HCT116 (cell line): ENCODE measurements around the gene N4BP2. TPM values are rescaled to one million over a fixed set of nuclear protein-coding genes. Genes with fewer than 3 reads are reported as not detected.

Experiments used
- ATAC-seq: fragments of 200-7000 bp; cut with Tn5 transposase; 2 replicates; pipeline ENCODE4 v1.9.1; 2020; ENCODE audit warnings: mild to moderate bottlenecking, moderate library complexity
- BruUV-seq: library from RNA; stranded (reverse); fragments of 400-500 nt; replicated peaks from 2 replicates; lab custom pipeline; 2021; lab: Mats Ljungman, UMichigan
- CTCF ChIA-PET: fragments of 300-600 bp; sonication (Branson Sonifier 250); formaldehyde crosslinking; loops from one replicate; lab custom pipeline; 2021; ENCODE audit warnings: antibody characterized with exemption; lab: Charles Lee
- POLR2A ChIA-PET: fragments of 300-600, 350-600 bp; sonication (Branson Sonifier 250); formaldehyde crosslinking; loops from one replicate; lab custom pipeline; 2021; ENCODE audit warnings: antibody characterized with exemption; lab: Charles Lee
- RAD21 ChIA-PET, 2 experiments: fragments of 300-600 bp; sonication (Branson Sonifier 250); formaldehyde crosslinking; loops; one replicate each; lab custom pipeline; 2023; ENCODE audit warnings: low total read pairs in 2 of 2; ENCODE audit not compliant: uncharacterized antibody in 2 of 2, unreplicated experiment in 2 of 2, low non-redundant PET in 1 of 2; lab: Charles Lee
- DNase-seq: peaks from one replicate; pipeline ENCODE4 v3.0.0-alpha.2; 2010; ENCODE audit warnings: low read depth, low spot score
- H2AFZ ChIP-seq: fragments of 200-600 bp; shearing (Covaris generic), sonication (generic); 2 replicates; pipeline ENCODE4 v1.6.1; 2017; ENCODE audit warnings: low read depth, mixed run types, mixed read lengths, antibody characterized with exemption, low read length; ENCODE audit not compliant: poor library complexity, severe bottlenecking
- H3K27ac ChIP-seq: 2 replicates; pipeline ENCODE4 v1.5.1; 2012; ENCODE audit warnings: low read depth, low read length
- H3K27me3 ChIP-seq: fragments of 200-600 bp; sonication (generic); 2 replicates; pipeline ENCODE4 v1.6.1; 2016; ENCODE audit warnings: mixed run types, low read length, mixed read lengths; ENCODE audit not compliant: insufficient read depth
- H3K36me3 ChIP-seq, 2 experiments: fragments of 200-500 bp in 1 of 2; fragments of 200-600 bp in 1 of 2; sonication (Bioruptor generic) in 1 of 2; sonication (generic) in 1 of 2; 2 replicates each; pipeline versions ENCODE4 v1.5.1 to v1.6.1; 2014 to 2016; ENCODE audit warnings: low read length in 2 of 2, inconsistent platforms in 1 of 2, mixed read lengths in 1 of 2, mixed run types in 1 of 2; ENCODE audit not compliant: insufficient read depth in 2 of 2, control insufficient read depth in 1 of 2
- H3K4me1 ChIP-seq, 2 experiments: fragments of 200-600 bp in 1 of 2; sonication (generic) in 1 of 2; 2 replicates each; pipeline versions ENCODE4 v1.5.1 to v1.6.1; 2012 to 2017; ENCODE audit warnings: low read length in 2 of 2, inconsistent platforms in 1 of 2, mild to moderate bottlenecking in 1 of 2, mixed read lengths in 1 of 2, mixed run types in 1 of 2, moderate library complexity in 1 of 2; ENCODE audit not compliant: insufficient read depth in 2 of 2, control insufficient read depth in 1 of 2
- H3K4me2 ChIP-seq: fragments of 200-600 bp; sonication (generic); 2 replicates; pipeline ENCODE4 v1.6.1; 2017; ENCODE audit warnings: mixed run types, low read length, mixed read lengths
- H3K4me3 ChIP-seq, 2 experiments: fragments of 200-600 bp in 1 of 2; sonication (generic) in 1 of 2; replicated peaks in 1 of 2; 2 replicates each; pipeline ENCODE4 v1.5.1; 2011 to 2016; ENCODE audit warnings: low read length in 2 of 2, control low read depth in 1 of 2, low read depth in 1 of 2, mild to moderate bottlenecking in 1 of 2, mixed read lengths in 1 of 2, mixed run types in 1 of 2
- H3K79me2 ChIP-seq: fragments of 200-600 bp; sonication (generic); 2 replicates; pipeline ENCODE4 v1.6.1; 2017; ENCODE audit warnings: mild to moderate bottlenecking, mixed run types, low read length, moderate library complexity, mixed read lengths; ENCODE audit not compliant: insufficient read depth
- H3K9ac ChIP-seq: fragments of 200-600 bp; sonication (generic); 2 replicates; pipeline ENCODE4 v1.6.1; 2016; ENCODE audit warnings: low read length, mixed read lengths
- H3K9me2 ChIP-seq: fragments of 200-600 bp; sonication (generic), shearing (Covaris generic); 2 replicates; pipeline ENCODE4 v1.6.1; 2017; ENCODE audit warnings: mixed run types, mild to moderate bottlenecking, moderate library complexity; ENCODE audit not compliant: insufficient read depth
- H3K9me3 ChIP-seq, 2 experiments: fragments of 200-500 bp in 1 of 2; fragments of 200-600 bp in 1 of 2; sonication (Bioruptor generic) in 1 of 2; sonication (generic) in 1 of 2; 2 replicates each; pipeline ENCODE4 v1.6.1; 2014 to 2017; ENCODE audit warnings: low read length in 2 of 2, mixed read lengths in 2 of 2, inconsistent platforms in 1 of 2, low read depth in 1 of 2, mild to moderate bottlenecking in 1 of 2, mixed run types in 1 of 2, moderate library complexity in 1 of 2; ENCODE audit not compliant: control insufficient read depth in 1 of 2, insufficient read depth in 1 of 2
- H4K20me1 ChIP-seq: fragments of 200-600 bp; sonication (generic), shearing (Covaris generic); 2 replicates; pipeline ENCODE4 v1.6.1; 2017; ENCODE audit warnings: mixed run types, mild to moderate bottlenecking, moderate library complexity; ENCODE audit not compliant: insufficient read depth
- CEBPB ChIP-seq: IDR thresholded peaks from 2 replicates; pipeline ENCODE4 v1.6.1; 2012; ENCODE audit warnings: low read depth
- ELF1 ChIP-seq: IDR thresholded peaks from 2 replicates; pipeline ENCODE4 v1.6.1; 2012; ENCODE audit warnings: low read depth, borderline replicate concordance
- EZH2 ChIP-seq: fragments of 200-600 bp; sonication (generic); IDR thresholded peaks from 2 replicates; pipeline ENCODE4 v1.6.1; 2017; ENCODE audit warnings: antibody characterized with exemption, mixed run types
- EZH2phosphoT487 ChIP-seq: fragments of 200-600 bp; IDR thresholded peaks from 2 replicates; pipeline ENCODE4 v1.6.1; 2018; ENCODE audit warnings: antibody characterized with exemption, borderline replicate concordance
- FOSL1 ChIP-seq: IDR thresholded peaks from 2 replicates; pipeline ENCODE4 v1.6.1; 2012; ENCODE audit warnings: low read depth
- JUND ChIP-seq: IDR thresholded peaks from 2 replicates; pipeline ENCODE4 v1.6.1; 2012
- MAX ChIP-seq: IDR thresholded peaks from 2 replicates; pipeline ENCODE4 v1.6.1; 2012
- POLR2A ChIP-seq: IDR thresholded peaks from 2 replicates; pipeline ENCODE4 v1.7.0; 2011; ENCODE audit warnings: borderline replicate concordance; ENCODE audit not compliant: insufficient read depth, insufficient read length; ENCODE audit errors: extremely low read depth
- RAD21 ChIP-seq: IDR thresholded peaks from 2 replicates; pipeline ENCODE4 v1.6.1; 2012; ENCODE audit warnings: low read depth, mild to moderate bottlenecking
- REST ChIP-seq: IDR thresholded peaks from 2 replicates; pipeline ENCODE4 v1.6.1; 2012; ENCODE audit warnings: low read depth
- SP1 ChIP-seq: IDR thresholded peaks from 2 replicates; pipeline ENCODE4 v1.6.1; 2012; ENCODE audit warnings: low read depth
- intact Hi-C: fragments of 100-400 bp; cut with micrococcal nuclease; formaldehyde crosslinking; loops from 2 replicates; pipeline ENCODE4 v1.10.0; 2022
- total RNA-seq: library from RNA; stranded (reverse); gene quantifications from one replicate; pipeline ENCODE4 v1.2.1, GENCODE V29; 2021; ENCODE audit not compliant: unreplicated experiment
- TF ChIP-seq, protein P1 (sequence below), 3 experiments: fragments of 200-600 bp in 1 of 3; sonication (generic) in 1 of 3; IDR thresholded peaks in 2 of 3; conservative IDR thresholded peaks in 1 of 3; 2 replicates each; pipeline ENCODE4 v1.5.1; 2012 to 2017; ENCODE audit warnings: low read depth in 2 of 3, low read length in 2 of 3, antibody characterized with exemption in 1 of 3, borderline replicate concordance in 1 of 3, control low read depth in 1 of 3, mild to moderate bottlenecking in 1 of 3, mixed read lengths in 1 of 3, mixed run types in 1 of 3, moderate library complexity in 1 of 3; ENCODE audit not compliant: insufficient read depth in 1 of 3

The N4BP2 gene
- total RNA-seq, 1 experiment from 2014 or later: 7.0 TPM

GRCh38 chr4:40119344-40119743 lies 62.7 kb downstream of the N4BP2 start (continued):
- TF ChIP-seq REST (no peak), POLR2A (no peak), CEBPB (no peak), ELF1 (no peak), MAX (no peak), EZH2phosphoT487 (no peak)

DNA sequence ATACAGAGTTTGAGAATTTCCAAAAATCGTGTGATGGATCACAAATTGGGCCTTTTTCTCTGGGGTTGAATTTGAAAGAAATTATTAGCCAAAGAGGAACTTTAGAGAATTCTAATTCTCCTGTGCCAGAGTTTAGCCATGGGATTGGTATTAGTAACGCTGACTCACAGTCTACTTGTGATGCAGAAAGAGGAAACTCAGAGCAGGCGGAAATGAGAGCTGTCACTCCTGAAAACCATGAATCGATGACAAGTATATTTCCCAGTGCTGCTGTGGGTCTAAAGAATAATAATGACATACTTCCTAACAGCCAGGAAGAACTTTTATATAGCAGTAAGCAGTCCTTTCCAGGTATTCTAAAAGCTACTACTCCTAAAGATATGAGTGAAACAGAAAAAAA lies 64.9 kb downstream of the N4BP2 start:
- intact Hi-C loops: no loop called here
- peaks cover 0 to 12% of the 10 kb centered on the region in 2 experiments; a peak in 2 of 4 replicates for H3K4me1 ChIP-seq
- ChIA-PET POLR2A (interaction anchor here (0.6 kb wide), 1 partner anchor 99 kb away, joined by 3 read pairs; no protein-coding TSS in a partner anchor), CTCF (no interaction called here), RAD21 (no interaction called here)
- no TSS peak for BruUV-seq
- no peak overlapping the region for H2AFZ ChIP-seq
- H3K9me2 ChIP-seq: no peaks in the 10 kb centered on the region
- H3K4me3 ChIP-seq: no peak overlapping the region
- peak overlapping the region; percentile 34; the same call in 1 of the 2 replicates for H3K4me2 ChIP-seq
- H3K79me2 ChIP-seq: no peaks in the 10 kb centered on the region
- no peaks in the 10 kb centered on the region for H4K20me1 ChIP-seq
- DNase-seq (peak; percentile 12), ATAC-seq (no peak)
- H3K27me3 ChIP-seq: no peaks in the 10 kb centered on the region
- H3K9me3 ChIP-seq: no peaks in the 10 kb centered on the region
- no peak for TF ChIP-seq POLR2A
- TF ChIP-seq MAX: 0 out of 2 replicates have a peak, but pooled peaks have one; percentile 29
- TF ChIP-seq EZH2: no peak
- 0 out of 2 replicates have a peak, but pooled peaks have one; percentile 3 for TF ChIP-seq RAD21
- TF ChIP-seq SP1: peak; percentile 19; the same call in 1 of the 2 replicates
- TF ChIP-seq JUND: peak; percentile 48; the same call in 1 of the 2 replicates
- peak; percentile 62 for TF ChIP-seq FOSL1
- TF ChIP-seq, protein P1, sequence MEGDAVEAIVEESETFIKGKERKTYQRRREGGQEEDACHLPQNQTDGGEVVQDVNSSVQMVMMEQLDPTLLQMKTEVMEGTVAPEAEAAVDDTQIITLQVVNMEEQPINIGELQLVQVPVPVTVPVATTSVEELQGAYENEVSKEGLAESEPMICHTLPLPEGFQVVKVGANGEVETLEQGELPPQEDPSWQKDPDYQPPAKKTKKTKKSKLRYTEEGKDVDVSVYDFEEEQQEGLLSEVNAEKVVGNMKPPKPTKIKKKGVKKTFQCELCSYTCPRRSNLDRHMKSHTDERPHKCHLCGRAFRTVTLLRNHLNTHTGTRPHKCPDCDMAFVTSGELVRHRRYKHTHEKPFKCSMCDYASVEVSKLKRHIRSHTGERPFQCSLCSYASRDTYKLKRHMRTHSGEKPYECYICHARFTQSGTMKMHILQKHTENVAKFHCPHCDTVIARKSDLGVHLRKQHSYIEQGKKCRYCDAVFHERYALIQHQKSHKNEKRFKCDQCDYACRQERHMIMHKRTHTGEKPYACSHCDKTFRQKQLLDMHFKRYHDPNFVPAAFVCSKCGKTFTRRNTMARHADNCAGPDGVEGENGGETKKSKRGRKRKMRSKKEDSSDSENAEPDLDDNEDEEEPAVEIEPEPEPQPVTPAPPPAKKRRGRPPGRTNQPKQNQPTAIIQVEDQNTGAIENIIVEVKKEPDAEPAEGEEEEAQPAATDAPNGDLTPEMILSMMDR (IDR thresholded peaks at IDR 0.05 in 2 of 3, conservative IDR thresholded peaks at IDR 0.05 in 1 of 3; ENCODE audit: borderline replicate concordance in 1 of 3, insufficient read depth in 1 of 3, low read depth in 2 of 3, low read length in 2 of 3): no peak
- H3K9ac ChIP-seq: no peak overlapping the region
- no peaks in the 10 kb centered on the region for H3K36me3 ChIP-seq
- no peak overlapping the region for H3K27ac ChIP-seq
